Stimulated activated CD8-positive, alpha-beta memory T cell treated with anti-CD3 and anti-CD28 coated beads, Interleukin-15, amount 100 ng/mL, for 1 hour (primary cell): ENCODE measurements around the gene COG4.

ENCODE experiments used
- DNase-seq: peaks from one replicate; pipeline ENCODE4 v3.0.0-alpha.2; 2020; ENCODE audit warnings: low read depth

COG4 gene

GRCh38 chr16:70432723-70433457 lies 90.5 kb downstream of the COG4 start:
- no peak for DNase-seq

- no peak for DNase-seq
Measured at GRCh38 chr16:70432356-70432722, 91.0 kb downstream of the COG4 start.

DNA sequence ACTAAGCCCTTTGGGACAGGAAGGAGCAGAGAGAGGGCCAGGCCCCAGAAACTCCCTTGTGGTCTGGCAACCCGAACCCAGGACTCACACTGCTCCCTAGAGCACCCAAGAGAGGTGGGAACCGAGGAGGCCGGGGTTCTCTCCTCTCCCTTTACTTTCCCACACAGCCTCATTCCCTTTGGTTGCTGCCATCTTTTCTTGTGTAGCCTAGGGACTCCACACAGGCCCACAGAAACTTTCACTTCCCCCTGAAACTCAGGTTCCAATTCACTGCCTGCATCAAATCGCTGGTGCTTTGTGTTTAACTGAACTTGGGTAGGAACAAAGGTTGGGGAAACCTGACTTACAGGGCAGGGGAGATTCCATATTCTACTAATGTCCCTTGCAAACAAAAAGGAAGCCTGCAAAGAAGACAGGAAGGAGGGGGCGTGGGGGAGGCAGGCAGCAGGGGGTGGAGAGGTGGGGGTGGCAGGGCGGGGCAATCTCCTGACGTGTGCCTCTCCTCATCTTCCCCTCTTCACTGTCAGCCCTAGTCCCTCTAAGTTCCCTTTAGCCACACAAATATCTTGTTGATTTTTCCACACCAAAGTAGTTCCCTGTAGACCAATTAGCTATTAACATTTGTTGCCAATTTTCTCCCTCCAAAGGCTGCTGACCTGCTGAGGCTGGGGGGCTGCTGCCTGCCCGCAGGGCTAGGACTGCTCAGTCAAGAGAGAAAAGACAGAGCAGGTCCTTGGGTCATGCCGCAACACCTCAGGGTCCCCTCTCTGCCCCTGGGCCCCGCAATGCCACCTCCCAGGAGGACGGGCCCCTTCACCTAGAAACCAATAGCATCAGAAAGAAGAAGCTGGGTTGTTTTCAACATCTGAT lies 92.5 kb downstream of the COG4 start:
- DNase-seq: no peak
